ENCODE measurements around the gene NEDD9. TPM values are rescaled to one million over a fixed set of nuclear protein-coding genes. Genes with fewer than 3 reads are reported as not detected.

NEDD9 gene
- total and polyA plus RNA-seq, 5 donors = 20.9 to 38.0 (median 25.9) TPM

GRCh38 chr6:11273406-11274065 lies 41.1 kb upstream of the NEDD9 start:
- ATAC-seq (no peak), DNase-seq (no peak)
- Histone ChIP-seq H3K27ac (ENCODE audit: low read length) (no peak overlapping the region), H3K27me3 (ENCODE audit: control insufficient read depth, insufficient read depth) (no peaks in the 10 kb centered on the region), H3K4me1 (ENCODE audit: control insufficient read depth, insufficient read depth, low read length) (peaks cover 13% of the 10 kb centered on the region), H3K4me3 (ENCODE audit: low read length) (no peak overlapping the region), H3K9me3 (ENCODE audit: control insufficient read depth, low read length) (no peaks in the 10 kb centered on the region)
- WGBS = 92% methylated on average over 19 of the region's 19 CpGs
- intact Hi-C loops (cut with DNase I) = no loop called here

DNA sequence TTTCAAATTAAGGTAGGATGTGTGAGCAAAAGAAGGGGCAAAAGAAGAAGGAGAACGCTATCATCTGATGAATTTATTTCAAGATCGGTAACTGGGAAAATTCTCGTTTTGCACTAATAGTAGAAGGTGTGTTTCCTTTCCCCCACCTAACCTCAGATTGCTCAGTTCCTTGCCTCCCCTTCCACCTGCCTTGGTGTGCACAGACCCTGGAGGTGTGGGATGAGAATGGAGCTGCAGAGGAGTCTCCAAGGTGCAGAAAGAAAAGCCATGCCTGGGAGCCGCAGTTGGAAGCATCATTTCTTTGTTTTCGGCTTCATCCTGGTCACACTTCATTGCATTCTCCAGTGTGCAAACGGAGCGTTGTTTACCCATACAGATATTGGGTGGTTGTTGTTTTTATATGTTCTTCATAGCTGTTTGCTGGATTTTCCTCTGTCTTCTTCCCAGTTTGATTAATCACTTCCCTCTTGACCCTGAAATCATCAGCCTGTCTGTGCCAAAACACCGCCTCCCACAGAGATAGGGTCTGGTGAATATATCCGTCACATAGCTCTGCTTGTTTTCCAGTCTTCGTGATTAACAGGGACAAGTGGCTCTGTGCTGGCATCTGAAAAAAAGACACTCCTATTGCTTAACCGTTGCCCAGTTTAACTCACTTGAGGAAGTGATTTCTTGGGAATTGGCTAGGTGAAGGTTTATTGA lies 40.2 kb upstream of the NEDD9 start:
- H3K27ac ChIP-seq (ENCODE audit: low read length) = no peak overlapping the region
- no peaks in the 10 kb centered on the region for H3K27me3 ChIP-seq (ENCODE audit: control insufficient read depth, insufficient read depth)
- no peaks in the 10 kb centered on the region for H3K9me3 ChIP-seq (ENCODE audit: control insufficient read depth, low read length)
- intact Hi-C loops (cut with DNase I) = no loop called here
- ATAC-seq (peak; percentile 60 to 70), DNase-seq (peak in 1 of 3 donors; percentile 26)
- H3K4me1 ChIP-seq (ENCODE audit: control insufficient read depth, insufficient read depth, low read length) = peaks cover 9% of the 10 kb centered on the region
- 53% methylated on average over 11 of the region's 11 CpGs for WGBS
- no peak overlapping the region for H3K4me3 ChIP-seq (ENCODE audit: low read length)

GRCh38 chr6:11271228-11272020 lies 39.0 kb upstream of the NEDD9 start:
- DNase-seq = no peak
- intact Hi-C loops (cut with DNase I) = no loop called here
- WGBS = 91% methylated on average over 4 of the region's 4 CpGs
- Histone ChIP-seq H3K4me1 (ENCODE audit: control insufficient read depth, insufficient read depth, low read length) (peaks cover 8% of the 10 kb centered on the region), H3K4me3 (ENCODE audit: low read length) (no peak overlapping the region), H3K27ac (ENCODE audit: low read length) (no peak overlapping the region), H3K9me3 (ENCODE audit: control insufficient read depth, low read length) (no peaks in the 10 kb centered on the region), H3K27me3 (ENCODE audit: control insufficient read depth, insufficient read depth) (no peaks in the 10 kb centered on the region)
- ATAC-seq = no peak

DNA sequence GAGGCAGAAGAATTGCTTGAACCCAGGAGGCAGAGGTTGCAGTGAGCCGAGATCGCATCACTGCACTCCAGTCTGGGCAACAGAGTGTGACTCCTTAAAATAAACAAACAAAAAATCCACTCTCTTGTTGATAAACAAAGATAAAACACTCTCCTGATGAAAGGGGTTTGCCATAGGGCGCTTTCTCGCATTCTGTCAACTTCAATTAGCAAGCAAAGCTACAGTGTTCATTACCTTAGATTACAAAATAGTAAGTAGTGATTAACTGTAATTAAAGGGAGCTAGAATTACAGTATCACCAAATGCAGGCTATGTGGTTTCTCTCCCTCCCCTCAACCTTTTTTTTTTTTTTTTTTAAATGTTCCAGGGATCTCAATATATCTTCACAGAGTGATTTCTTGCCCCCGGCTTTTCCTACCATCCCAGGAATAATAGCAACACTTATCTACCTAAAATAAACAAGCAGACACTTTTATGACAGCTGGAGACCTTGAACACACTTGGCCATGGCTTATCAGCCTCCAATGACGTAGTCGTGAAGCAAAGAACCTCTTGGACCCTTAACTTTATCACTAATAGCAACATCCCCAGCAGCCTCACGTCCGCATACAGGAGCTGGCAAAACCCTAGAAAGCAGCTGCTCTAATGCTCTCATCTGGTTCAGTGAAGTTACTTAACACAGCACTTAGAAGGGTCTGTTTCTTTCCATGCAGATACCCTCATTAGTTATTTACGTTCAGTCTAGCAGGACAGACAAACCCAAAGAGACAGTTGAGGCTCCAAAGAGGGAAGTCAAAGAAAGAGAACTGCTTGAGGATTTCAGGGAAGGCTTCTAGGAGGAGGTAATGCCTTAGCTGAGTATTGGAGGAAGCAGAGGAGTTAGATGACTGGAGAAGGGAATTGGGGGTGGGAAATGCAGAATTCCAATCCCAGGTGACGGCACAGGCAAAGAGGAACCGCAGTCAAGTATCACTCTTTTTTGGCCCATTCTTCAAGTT lies 37.9 kb upstream of the NEDD9 start:
- DNase-seq (peak in 2 of 3 donors; percentile 61 to 66), ATAC-seq (peak; percentile 88 to 96)

DNA sequence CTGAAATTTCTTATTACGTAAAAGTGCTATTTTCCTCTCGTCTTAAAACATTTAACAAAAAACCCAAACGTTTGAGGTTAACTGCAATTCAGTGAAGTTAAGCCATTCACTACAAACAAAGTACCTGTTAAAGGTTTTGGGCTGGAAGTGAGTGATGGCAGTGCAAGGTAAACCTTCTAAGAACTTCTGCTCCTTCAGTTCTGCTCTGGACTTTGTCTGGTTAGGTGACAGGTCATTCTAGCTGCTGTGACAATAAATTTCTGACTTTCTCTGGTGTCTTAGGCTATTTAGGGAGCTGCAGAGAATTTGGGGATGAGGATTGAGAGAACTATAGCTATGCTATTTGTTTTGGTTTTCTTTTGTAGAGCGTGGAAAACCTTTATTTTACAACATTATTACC lies 36.5 kb upstream of the NEDD9 start:
- Histone ChIP-seq H3K4me3 (ENCODE audit: low read length) (no peak overlapping the region), H3K4me1 (ENCODE audit: control insufficient read depth, insufficient read depth, low read length) (peaks cover 10% of the 10 kb centered on the region), H3K9me3 (ENCODE audit: control insufficient read depth, low read length) (no peaks in the 10 kb centered on the region), H3K27ac (ENCODE audit: low read length) (no peak overlapping the region), H3K27me3 (ENCODE audit: control insufficient read depth, insufficient read depth) (no peaks in the 10 kb centered on the region)
- DNase-seq = no peak
- ATAC-seq = no peak
- intact Hi-C loops (cut with DNase I) = no loop called here
- WGBS = 89% methylated on average over 4 of the region's 4 CpGs

More for the DNA sequence above, 37.9 kb upstream of the NEDD9 start:
- no peaks in the 10 kb centered on the region for H3K9me3 ChIP-seq (ENCODE audit: control insufficient read depth, low read length)
- no peak overlapping the region for H3K4me3 ChIP-seq (ENCODE audit: low read length)
- no peak overlapping the region for H3K27ac ChIP-seq (ENCODE audit: low read length)
- intact Hi-C loops (cut with DNase I) = no loop called here
- H3K27me3 ChIP-seq (ENCODE audit: control insufficient read depth, insufficient read depth) = no peaks in the 10 kb centered on the region
- WGBS = 57% methylated on average over 12 of the region's 12 CpGs
- peaks cover 8% of the 10 kb centered on the region for H3K4me1 ChIP-seq (ENCODE audit: control insufficient read depth, insufficient read depth, low read length)

DNA sequence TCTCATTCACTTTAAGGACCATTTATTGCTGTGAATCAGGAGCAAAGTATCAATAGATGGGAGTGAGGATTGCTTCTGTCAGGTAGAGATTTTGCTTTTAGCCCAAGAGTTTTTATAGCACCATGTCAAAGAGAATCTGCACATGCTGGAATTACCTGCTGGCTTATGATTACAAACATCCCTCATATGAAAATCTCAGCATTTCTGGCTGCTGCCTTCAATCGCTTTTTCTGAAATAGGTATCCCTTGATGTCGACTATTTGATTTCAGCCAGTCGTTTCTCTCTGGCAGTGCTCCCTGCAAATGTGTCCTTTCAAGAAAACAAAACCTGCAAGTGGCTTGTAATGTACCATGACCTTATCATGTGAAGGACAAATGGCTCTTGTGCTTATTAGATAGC lies 34.5 kb upstream of the NEDD9 start:
- no peak for DNase-seq
- peaks cover 18% of the 10 kb centered on the region for H3K4me1 ChIP-seq (ENCODE audit: control insufficient read depth, insufficient read depth, low read length)
- no peak overlapping the region for H3K4me3 ChIP-seq (ENCODE audit: low read length)
- H3K27me3 ChIP-seq (ENCODE audit: control insufficient read depth, insufficient read depth) = no peaks in the 10 kb centered on the region
- intact Hi-C loops (cut with DNase I) = no loop called here
- no peaks in the 10 kb centered on the region for H3K9me3 ChIP-seq (ENCODE audit: control insufficient read depth, low read length)
- no peak overlapping the region for H3K27ac ChIP-seq (ENCODE audit: low read length)
- no peak for ATAC-seq
- 64% methylated on average over 3 of the region's 3 CpGs for WGBS

DNA sequence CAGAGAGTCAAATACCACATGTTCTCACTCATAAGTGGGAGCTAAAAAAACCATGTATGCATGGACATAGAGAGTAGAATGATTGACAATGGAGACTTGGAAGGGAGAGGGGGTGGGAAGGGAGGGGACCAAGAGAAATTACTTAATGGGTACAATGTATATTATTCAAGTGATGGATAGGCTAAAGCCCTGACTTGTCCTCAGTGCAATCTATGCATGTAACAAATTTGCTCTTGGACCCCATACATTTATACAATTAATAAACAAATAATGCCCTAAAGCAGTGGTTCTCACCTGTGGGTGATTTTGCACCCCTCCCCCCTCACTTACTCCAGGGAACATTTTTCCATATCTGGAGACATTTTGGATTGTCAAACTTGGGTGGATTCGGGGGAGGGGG lies 33.5 kb upstream of the NEDD9 start:
- WGBS = 96% methylated on average over 1 of the region's 1 CpG
- ATAC-seq (no peak), DNase-seq (no peak)
- H3K4me1 ChIP-seq (ENCODE audit: control insufficient read depth, insufficient read depth, low read length) = peaks cover 16% of the 10 kb centered on the region
- no peak overlapping the region for H3K4me3 ChIP-seq (ENCODE audit: low read length)
- H3K27ac ChIP-seq (ENCODE audit: low read length) = no peak overlapping the region
- intact Hi-C loops (cut with DNase I) = no loop called here
- H3K27me3 ChIP-seq (ENCODE audit: control insufficient read depth, insufficient read depth) = no peaks in the 10 kb centered on the region
- H3K9me3 ChIP-seq (ENCODE audit: control insufficient read depth, low read length) = no peaks in the 10 kb centered on the region

GRCh38 chr6:11264100-11264499 lies 31.6 kb upstream of the NEDD9 start:
- Histone ChIP-seq H3K4me1 (ENCODE audit: control insufficient read depth, insufficient read depth, low read length) (peaks cover 10% of the 10 kb centered on the region), H3K27ac (ENCODE audit: low read length) (no peak overlapping the region), H3K27me3 (ENCODE audit: control insufficient read depth, insufficient read depth) (no peaks in the 10 kb centered on the region), H3K9me3 (ENCODE audit: control insufficient read depth, low read length) (no peaks in the 10 kb centered on the region), H3K4me3 (ENCODE audit: low read length) (no peak overlapping the region)
- ATAC-seq (no peak), DNase-seq (no peak)
- intact Hi-C loops (cut with DNase I) = no loop called here
- 94% methylated on average over 6 of the region's 6 CpGs for WGBS

- peak; percentile 92 to 96 for ATAC-seq
Measured at GRCh38 chr6:11263291-11263775, 30.9 kb upstream of the NEDD9 start.

GRCh38 chr6:11262242-11262641 lies 29.8 kb upstream of the NEDD9 start:
- no peak overlapping the region for H3K4me3 ChIP-seq (ENCODE audit: low read length)
- peaks cover 12% of the 10 kb centered on the region for H3K4me1 ChIP-seq (ENCODE audit: control insufficient read depth, insufficient read depth, low read length)
- H3K27me3 ChIP-seq (ENCODE audit: control insufficient read depth, insufficient read depth) = no peaks in the 10 kb centered on the region
- intact Hi-C loops (cut with DNase I) = no loop called here
- peak overlapping the region; percentile 2 for H3K27ac ChIP-seq (ENCODE audit: low read length)
- DNase-seq (no peak), ATAC-seq (peak; percentile 35 to 48)
- H3K9me3 ChIP-seq (ENCODE audit: control insufficient read depth, low read length) = no peaks in the 10 kb centered on the region
- WGBS = 50% methylated on average over 4 of the region's 4 CpGs

More at GRCh38 chr6:11263291-11263775, 30.9 kb upstream of the NEDD9 start:
- peak; percentile 74 to 86 (median 78) for DNase-seq
- 10% methylated on average over 5 of the region's 5 CpGs for WGBS
- Histone ChIP-seq H3K9me3 (ENCODE audit: control insufficient read depth, low read length) (no peaks in the 10 kb centered on the region), H3K27ac (ENCODE audit: low read length) (peak overlapping the region; percentile 80), H3K4me1 (ENCODE audit: control insufficient read depth, insufficient read depth, low read length) (peaks cover 12% of the 10 kb centered on the region), H3K4me3 (ENCODE audit: low read length) (no peak overlapping the region), H3K27me3 (ENCODE audit: control insufficient read depth, insufficient read depth) (no peaks in the 10 kb centered on the region)
- intact Hi-C loops (cut with DNase I) = no loop called here
